Kidney glomerular epithelial cell (primary cell): ENCODE measurements around the gene PCDHA4.

Experiments used
- DNase-seq: peaks from one replicate; lab custom pipeline; 2025; lab: John Stamatoyannopoulos, UW

Gene PCDHA4

GRCh38 chr5:140855772-140856674 is 49.2 kb downstream of the PCDHA4 start, which contains the start of gene PCDHA10:
Gene PCDHA10, plus strand, starts transcription at chr5:140855897. Its CDS starts 152 bp downstream, at chr5:140856049.
- peak; percentile 28 for DNase-seq

DNA sequence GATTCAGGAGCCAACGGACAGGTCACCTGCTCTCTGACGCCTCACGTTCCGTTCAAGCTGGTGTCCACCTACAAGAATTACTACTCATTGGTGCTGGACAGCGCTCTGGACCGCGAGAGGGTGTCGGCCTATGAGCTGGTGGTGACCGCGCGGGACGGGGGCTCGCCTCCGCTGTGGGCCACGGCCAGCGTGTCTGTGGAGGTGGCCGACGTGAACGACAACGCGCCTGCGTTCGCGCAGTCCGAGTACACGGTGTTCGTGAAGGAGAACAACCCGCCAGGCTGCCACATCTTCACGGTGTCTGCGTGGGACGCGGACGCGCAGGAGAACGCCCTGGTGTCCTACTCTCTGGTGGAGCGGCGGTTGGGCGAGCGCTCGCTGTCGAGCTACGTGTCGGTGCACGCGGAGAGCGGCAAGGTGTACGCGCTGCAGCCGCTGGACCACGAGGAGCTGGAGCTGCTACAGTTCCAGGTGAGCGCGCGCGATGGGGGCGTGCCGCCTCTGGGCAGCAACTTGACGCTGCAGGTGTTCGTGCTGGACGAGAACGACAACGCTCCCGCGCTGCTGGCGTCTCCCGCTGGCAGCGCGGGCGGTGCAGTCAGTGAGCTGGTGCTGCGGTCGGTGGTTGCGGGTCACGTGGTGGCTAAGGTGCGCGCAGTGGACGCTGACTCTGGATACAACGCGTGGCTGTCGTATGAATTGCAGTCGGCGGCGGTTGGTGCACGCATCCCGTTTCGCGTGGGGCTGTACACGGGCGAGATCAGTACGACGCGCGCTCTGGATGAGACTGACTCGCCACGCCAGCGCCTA is 50.5 kb downstream of the PCDHA4 start:
- DNase-seq, result no peak

GRCh38 chr5:140857987-140858240 is 51.0 kb downstream of the PCDHA4 start:
- no peak for DNase-seq

DNA sequence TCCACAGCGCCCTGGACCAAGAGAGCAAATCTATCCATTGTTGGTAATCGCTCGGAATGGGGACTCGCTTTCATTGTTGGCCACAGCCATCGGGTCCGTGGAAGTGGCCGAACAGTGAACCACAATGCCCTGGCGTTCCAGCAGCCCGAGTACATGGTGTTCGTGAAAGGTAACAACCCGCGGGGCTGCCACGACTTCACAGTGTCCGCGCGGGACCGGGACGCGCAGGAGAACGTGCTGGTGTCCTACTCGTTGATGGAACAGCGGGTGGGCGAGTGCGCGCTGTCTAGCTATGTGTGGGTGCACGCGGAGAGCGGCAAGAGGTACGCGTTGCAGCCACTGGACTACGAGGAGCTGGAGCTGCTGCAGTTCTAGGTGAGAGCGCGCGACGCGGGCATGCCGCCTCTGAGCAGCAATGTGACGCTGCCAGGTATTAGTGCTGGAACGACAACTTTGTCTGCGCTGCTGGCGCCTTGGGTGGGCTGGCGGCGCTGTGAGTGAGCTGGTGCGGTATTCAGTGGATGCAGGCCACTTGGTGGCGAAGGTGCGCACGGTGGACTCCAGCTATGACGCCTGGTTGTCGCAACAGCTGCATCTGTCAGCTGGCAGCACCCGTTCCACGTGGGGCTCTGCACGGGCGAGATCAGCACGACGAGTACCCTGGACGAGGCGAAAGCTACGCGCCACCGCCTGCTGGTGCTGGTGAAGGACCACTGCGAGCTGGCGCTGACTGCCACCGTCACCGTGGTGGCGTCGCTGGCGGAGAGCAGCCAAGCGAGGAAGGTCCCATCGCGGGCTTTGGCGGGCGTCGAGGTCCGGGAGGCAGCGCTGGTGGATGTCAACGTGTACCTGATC is 55.8 kb downstream of the PCDHA4 start:
- DNase-seq, result no peak
